ENCODE results near the gene FOXP4.

- TF ChIP-seq CTCF (IDR thresholded peaks at IDR 0.05) (no peak), EP300 (IDR thresholded peaks at IDR 0.05) (no peak), POLR2A (IDR thresholded peaks at IDR 0.05; ENCODE audit: low read depth) (no peak), POLR2AphosphoS5 (IDR thresholded peaks at IDR 0.05) (no peak)
Measured at GRCh38 chr6:41577356-41578216, 31.4 kb downstream of the FOXP4 start.
